Cerebellar nuclear complex (tissue), 1 donor: ENCODE measurements around the gene IL3.

Experiments used
- DNase-seq, 2 experiments: peaks; one replicate each; lab custom pipeline; 2025; lab: John Stamatoyannopoulos, UW

Gene IL3

GRCh38 chr5:132026516-132027008, 33.9 kb upstream of the IL3 start:
- DNase-seq, result no peak

- DNase-seq, result no peak
These were observed 33.4 kb upstream of the IL3 start for GRCh38 chr5:132027027-132027426.

- no peak for DNase-seq
These were observed 30.7 kb upstream of the IL3 start for GRCh38 chr5:132029609-132030330.

- DNase-seq, result no peak
These were observed 29.8 kb upstream of the IL3 start for GRCh38 chr5:132030610-132031009.

GRCh38 chr5:132032196-132032595, 28.3 kb upstream of the IL3 start:
- no peak for DNase-seq

GRCh38 chr5:132033122-132033521, 27.3 kb upstream of the IL3 start:
- DNase-seq, result no peak

- no peak for DNase-seq
These were observed 23.1 kb upstream of the IL3 start for GRCh38 chr5:132037353-132037752.

- DNase-seq, result no peak
These were observed 16.2 kb upstream of the IL3 start for GRCh38 chr5:132044207-132044606.

- DNase-seq, result no peak
These were observed 13.6 kb upstream of the IL3 start for GRCh38 chr5:132046880-132047299.

GRCh38 chr5:132049093-132049492, 11.4 kb upstream of the IL3 start:
- no peak for DNase-seq

GRCh38 chr5:132049559-132049958, 10.9 kb upstream of the IL3 start:
- no peak for DNase-seq

- no peak for DNase-seq
These were observed 10.3 kb upstream of the IL3 start for GRCh38 chr5:132050136-132050535.

- DNase-seq, result no peak
These were observed 9.5 kb upstream of the IL3 start for GRCh38 chr5:132050661-132051552.

- DNase-seq, result no peak
These were observed 7.9 kb upstream of the IL3 start for GRCh38 chr5:132052520-132052919.

GRCh38 chr5:132053483-132053882, 7.0 kb upstream of the IL3 start:
- no peak for DNase-seq

- no peak for DNase-seq
These were observed 6.3 kb upstream of the IL3 start for GRCh38 chr5:132054031-132054696.

GRCh38 chr5:132054697-132055440, 5.6 kb upstream of the IL3 start:
- no peak for DNase-seq

- no peak for DNase-seq
These were observed 5.0 kb upstream of the IL3 start for GRCh38 chr5:132055441-132055807.

- DNase-seq, result no peak
These were observed 4.4 kb upstream of the IL3 start for GRCh38 chr5:132055808-132056609.

GRCh38 chr5:132056610-132057497, 3.6 kb upstream of the IL3 start:
- DNase-seq, result no peak
